Measurements from ENCODE around the gene PDE4D.

DNA sequence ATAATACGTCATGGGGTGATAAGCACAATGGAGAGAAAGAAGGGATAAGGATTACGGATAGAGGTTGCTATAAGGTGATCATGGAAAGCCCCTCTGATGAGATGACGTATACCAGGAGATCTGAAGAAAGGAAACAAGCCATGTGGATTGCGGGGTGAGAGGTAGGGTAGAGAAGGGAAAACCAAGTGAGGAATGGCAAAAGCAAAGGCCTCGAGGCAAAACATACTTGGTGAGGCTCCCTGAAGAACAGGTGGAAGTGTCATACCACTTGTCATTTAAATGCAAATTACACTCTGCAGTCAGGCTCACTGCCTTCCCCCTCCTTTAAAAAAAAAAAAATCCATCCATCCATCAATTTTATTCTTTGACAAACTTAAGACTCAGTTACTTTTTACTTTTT is 889.9 kb downstream of the PDE4D start:
- no peak for TF ChIP-seq CTCF (conservative IDR thresholded peaks at IDR 0.05 in 1 of 2, IDR thresholded peaks at IDR 0.05 in 1 of 2; ENCODE audit: extremely low read depth in 1 of 2, insufficient read depth in 1 of 2, low read depth in 1 of 2, low read length in 2 of 2)
- no peak for TF ChIP-seq EZH2 (IDR thresholded peaks at IDR 0.05; ENCODE audit: borderline replicate concordance, low read length)
